ENCODE results near the gene SCAMP2. TPM values are rescaled to one million over a fixed set of nuclear protein-coding genes. Genes with fewer than 3 reads are reported as not detected.
"Not testable (repeated sequence)": the region's sequence is repeated elsewhere in the genome, so short reads cannot be mapped to it uniquely, and the experiment has no call there.

SCAMP2 gene
- total RNA-seq, 1 donor from 2014 or later: 15.7 TPM

DNA sequence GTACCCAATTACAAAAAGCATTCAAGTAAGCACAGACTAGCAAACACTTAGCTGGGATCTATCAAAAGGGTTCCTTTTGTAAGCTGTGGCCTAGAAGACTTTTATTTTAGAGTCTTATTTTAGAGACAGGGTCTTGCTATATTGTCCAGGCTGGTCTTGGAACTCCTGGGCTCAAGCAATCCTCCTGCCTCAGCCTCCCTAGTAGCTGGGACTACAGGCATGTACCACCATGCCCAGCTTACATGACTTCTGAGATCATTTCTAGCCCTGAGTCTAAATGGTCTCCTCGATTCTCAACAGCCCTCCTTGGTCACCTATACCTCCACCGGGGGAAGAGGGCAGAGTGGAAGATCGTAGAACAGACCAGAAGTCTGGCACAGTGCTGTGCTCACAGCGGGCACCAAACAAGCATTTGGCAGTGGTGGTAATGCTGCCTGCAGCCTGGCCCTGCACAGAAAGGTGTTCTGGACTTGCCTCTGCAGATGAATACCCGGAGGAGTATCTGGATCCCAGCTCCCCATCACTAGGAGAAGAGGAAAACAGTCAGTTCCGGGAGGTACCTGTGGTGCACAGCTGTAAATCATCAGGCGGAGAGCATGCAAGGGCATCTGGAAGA, 31.1 kb upstream of the SCAMP2 start:
- H3K4me3 ChIP-seq (ENCODE audit: low read length in 3 of 3): no peak overlapping the region

DNA sequence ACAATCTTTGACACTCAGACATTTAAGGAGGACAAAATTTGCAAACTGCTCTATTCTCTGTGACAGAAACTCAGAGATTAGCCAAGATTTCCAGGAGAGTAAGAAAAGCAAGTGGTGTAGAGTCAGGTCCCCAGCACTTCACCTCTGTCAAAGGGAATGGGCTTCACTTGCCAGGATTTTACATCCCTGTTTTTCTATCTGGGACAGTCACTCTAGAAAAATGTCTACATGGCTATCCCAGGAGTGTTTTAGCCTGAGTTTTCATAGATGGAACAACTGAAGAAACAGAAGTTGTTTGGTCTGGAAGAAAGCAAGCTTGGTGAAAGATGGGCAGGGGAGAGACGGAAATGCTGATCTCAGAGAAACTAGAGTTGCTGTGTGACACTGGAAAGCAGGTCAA, 30.5 kb upstream of the SCAMP2 start:
- no peaks in the 10 kb centered on the region for H3K27me3 ChIP-seq (ENCODE audit: control insufficient read depth in 3 of 3, insufficient read depth in 3 of 3, low read length in 3 of 3)
- H3K36me3 ChIP-seq (ENCODE audit: control insufficient read depth in 3 of 3, insufficient read depth in 3 of 3, low read length in 3 of 3): peaks cover 46 to 51% (median 48%) of the 10 kb centered on the region in 3 donors
- no peak overlapping the region for H3K9ac ChIP-seq (ENCODE audit: low read depth in 1 of 3, low read length in 3 of 3)
- H3K9me3 ChIP-seq (ENCODE audit: control insufficient read depth in 3 of 3, low read length in 3 of 3): no peaks in the 10 kb centered on the region
- no peak overlapping the region for H3K27ac ChIP-seq (ENCODE audit: low read depth, low read length)
- no peak overlapping the region for H3K4me3 ChIP-seq (ENCODE audit: low read length in 3 of 3)
- peaks cover 26 to 34% (median 26%) of the 10 kb centered on the region in 3 donors for H3K4me1 ChIP-seq (ENCODE audit: control insufficient read depth in 3 of 3, insufficient read depth in 3 of 3, low read length in 3 of 3)

More for the DNA sequence above, 31.1 kb upstream of the SCAMP2 start:
- peak overlapping the region in 1 of 3 donors; percentile 40 for H3K9ac ChIP-seq (ENCODE audit: low read depth in 1 of 3, low read length in 3 of 3)
- peaks cover 42 to 45% (median 43%) of the 10 kb centered on the region in 3 donors for H3K36me3 ChIP-seq (ENCODE audit: control insufficient read depth in 3 of 3, insufficient read depth in 3 of 3, low read length in 3 of 3)
- H3K9me3 ChIP-seq (ENCODE audit: control insufficient read depth in 3 of 3, low read length in 3 of 3): no peaks in the 10 kb centered on the region
- H3K4me1 ChIP-seq (ENCODE audit: control insufficient read depth in 3 of 3, insufficient read depth in 3 of 3, low read length in 3 of 3): peaks cover 26 to 34% (median 26%) of the 10 kb centered on the region in 3 donors
- no peaks in the 10 kb centered on the region for H3K27me3 ChIP-seq (ENCODE audit: control insufficient read depth in 3 of 3, insufficient read depth in 3 of 3, low read length in 3 of 3)
- H3K27ac ChIP-seq (ENCODE audit: low read depth, low read length): no peak overlapping the region

DNA sequence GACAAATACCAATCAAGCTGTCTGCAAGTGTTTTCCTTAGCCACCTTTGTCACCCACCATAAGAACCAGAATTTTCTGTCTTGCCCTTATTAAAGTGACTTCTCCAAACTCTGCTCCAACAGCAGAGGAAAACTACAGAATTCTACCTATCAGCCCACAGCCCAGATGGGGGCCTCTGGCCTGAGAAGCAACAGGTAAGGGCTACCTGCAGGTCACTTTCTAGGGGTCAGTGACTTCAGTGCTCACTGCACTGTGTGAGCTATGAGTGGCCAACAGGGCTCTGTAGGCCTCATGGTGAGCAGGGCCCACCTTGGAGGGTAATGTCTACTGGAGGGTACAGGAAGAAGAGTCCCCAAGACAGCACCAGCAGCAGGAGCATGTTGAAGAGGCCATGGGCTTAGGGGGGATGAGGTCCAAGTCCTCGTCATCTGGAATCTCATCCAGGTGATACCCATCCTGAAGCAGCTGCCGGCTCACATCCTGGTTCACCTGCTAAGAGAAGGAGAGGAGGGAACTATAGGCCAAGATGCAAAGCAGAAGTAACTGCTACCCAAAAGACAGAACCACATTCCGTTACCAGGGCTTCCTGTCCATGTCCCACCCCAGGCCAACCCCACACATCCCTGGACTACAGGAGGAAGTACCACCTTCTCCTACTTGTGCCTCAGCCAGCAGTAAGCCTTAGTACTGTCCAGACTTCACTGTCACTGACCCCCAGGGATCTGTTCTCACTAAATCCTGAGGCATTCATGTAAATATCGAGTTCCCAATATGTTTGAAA, 29.3 kb upstream of the SCAMP2 start:
- peak overlapping the region in 1 of 3 donors; percentile 8 for H3K9ac ChIP-seq (ENCODE audit: low read depth in 1 of 3, low read length in 3 of 3)
- peaks cover 52 to 59% (median 53%) of the 10 kb centered on the region in 3 donors for H3K36me3 ChIP-seq (ENCODE audit: control insufficient read depth in 3 of 3, insufficient read depth in 3 of 3, low read length in 3 of 3)

DNA sequence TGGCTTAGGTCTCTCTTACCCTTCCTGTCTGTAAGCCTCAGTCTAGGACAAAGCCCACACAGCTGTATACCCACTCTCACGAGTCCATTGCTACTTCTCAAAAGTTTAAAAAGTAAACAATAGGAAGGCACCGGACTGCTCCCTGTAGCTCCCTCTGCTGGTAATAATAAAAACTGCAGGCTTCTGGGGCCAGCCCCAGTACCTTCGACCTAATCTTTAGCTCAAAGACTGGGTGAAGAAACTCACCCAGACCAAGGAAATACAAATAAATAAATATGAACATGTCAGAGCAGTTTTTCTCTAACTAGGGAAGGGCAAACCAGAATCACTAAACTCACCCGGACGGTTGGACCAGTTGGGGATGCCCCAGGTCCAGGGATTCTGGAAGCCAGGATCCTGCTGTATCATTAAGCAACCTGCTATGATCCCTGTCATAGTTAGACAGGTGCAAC, 28.5 kb upstream of the SCAMP2 start:
- H3K27me3 ChIP-seq (ENCODE audit: control insufficient read depth in 3 of 3, insufficient read depth in 3 of 3, low read length in 3 of 3): no peaks in the 10 kb centered on the region
- peak overlapping the region in 1 of 3 donors; percentile 17 for H3K9ac ChIP-seq (ENCODE audit: low read depth in 1 of 3, low read length in 3 of 3)
- H3K27ac ChIP-seq (ENCODE audit: low read depth, low read length): no peak overlapping the region
- H3K4me1 ChIP-seq (ENCODE audit: control insufficient read depth in 3 of 3, insufficient read depth in 3 of 3, low read length in 3 of 3): peaks cover 19 to 25% (median 20%) of the 10 kb centered on the region in 3 donors
- H3K4me3 ChIP-seq (ENCODE audit: low read length in 3 of 3): no peak overlapping the region
- H3K36me3 ChIP-seq (ENCODE audit: control insufficient read depth in 3 of 3, insufficient read depth in 3 of 3, low read length in 3 of 3): peaks cover 60 to 68% (median 61%) of the 10 kb centered on the region in 3 donors
- H3K9me3 ChIP-seq (ENCODE audit: control insufficient read depth in 3 of 3, low read length in 3 of 3): no peaks in the 10 kb centered on the region

More for the DNA sequence above, 29.3 kb upstream of the SCAMP2 start:
- H3K4me1 ChIP-seq (ENCODE audit: control insufficient read depth in 3 of 3, insufficient read depth in 3 of 3, low read length in 3 of 3): peaks cover 24 to 32% (median 25%) of the 10 kb centered on the region in 3 donors
- H3K9me3 ChIP-seq (ENCODE audit: control insufficient read depth in 3 of 3, low read length in 3 of 3): no peaks in the 10 kb centered on the region
- no peak overlapping the region for H3K4me3 ChIP-seq (ENCODE audit: low read length in 3 of 3)
- H3K27me3 ChIP-seq (ENCODE audit: control insufficient read depth in 3 of 3, insufficient read depth in 3 of 3, low read length in 3 of 3): no peaks in the 10 kb centered on the region
- H3K27ac ChIP-seq (ENCODE audit: low read depth, low read length): no peak overlapping the region

DNA sequence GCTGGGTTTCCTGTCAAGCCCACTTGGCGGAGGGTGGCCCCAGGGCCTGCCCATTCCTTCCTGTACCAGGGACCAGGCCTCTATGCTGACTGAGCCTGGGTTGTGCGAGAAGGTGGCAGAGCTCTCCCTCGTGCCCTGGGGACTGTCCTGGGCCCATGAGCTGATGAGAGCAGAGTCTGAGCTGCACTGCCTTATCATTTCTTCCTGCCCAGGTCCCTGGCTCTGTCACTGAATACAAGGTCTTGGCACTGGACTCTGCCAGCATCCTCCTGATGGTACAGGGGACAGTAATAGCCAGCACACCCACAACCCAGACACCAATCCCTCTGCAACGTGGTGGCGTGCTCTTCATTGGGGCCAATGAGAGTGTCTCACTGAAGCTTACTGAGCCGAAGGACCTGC, 24.1 kb upstream of the SCAMP2 start:
- H3K4me1 ChIP-seq (ENCODE audit: control insufficient read depth in 3 of 3, insufficient read depth in 3 of 3, low read length in 3 of 3): peaks cover 8 to 13% (median 10%) of the 10 kb centered on the region in 3 donors
- H3K27me3 ChIP-seq (ENCODE audit: control insufficient read depth in 3 of 3, insufficient read depth in 3 of 3, low read length in 3 of 3): no peaks in the 10 kb centered on the region
- peaks cover 61 to 67% (median 63%) of the 10 kb centered on the region in 3 donors for H3K36me3 ChIP-seq (ENCODE audit: control insufficient read depth in 3 of 3, insufficient read depth in 3 of 3, low read length in 3 of 3)
- no peak overlapping the region for H3K27ac ChIP-seq (ENCODE audit: low read depth, low read length)
- H3K9me3 ChIP-seq (ENCODE audit: control insufficient read depth in 3 of 3, low read length in 3 of 3): no peaks in the 10 kb centered on the region
- no peak overlapping the region for H3K4me3 ChIP-seq (ENCODE audit: low read length in 3 of 3)
- no peak overlapping the region for H3K9ac ChIP-seq (ENCODE audit: low read depth in 1 of 3, low read length in 3 of 3)

DNA sequence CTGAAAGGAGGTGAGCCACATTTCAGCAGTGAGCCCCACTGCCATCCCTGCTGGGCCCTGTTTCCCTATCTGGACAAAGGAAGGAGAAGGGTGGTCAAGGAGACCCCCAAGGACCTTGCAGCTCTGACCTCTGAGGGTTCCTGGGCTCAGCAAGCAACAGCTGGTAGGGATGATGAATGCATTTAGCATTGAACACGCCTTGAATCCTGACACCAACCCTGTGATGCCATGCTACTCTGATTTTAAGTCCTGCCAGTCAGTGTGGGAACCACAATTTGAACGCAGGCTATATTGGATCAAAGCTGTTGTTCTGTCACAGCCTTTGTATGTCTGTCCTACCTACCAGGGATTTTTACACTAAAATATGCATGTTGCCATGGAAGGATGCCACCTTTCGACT, 23.2 kb upstream of the SCAMP2 start:
- Histone ChIP-seq H3K27me3 (ENCODE audit: control insufficient read depth in 3 of 3, insufficient read depth in 3 of 3, low read length in 3 of 3) (no peaks in the 10 kb centered on the region), H3K36me3 (ENCODE audit: control insufficient read depth in 3 of 3, insufficient read depth in 3 of 3, low read length in 3 of 3) (peaks cover 60 to 64% (median 61%) of the 10 kb centered on the region in 3 donors), H3K27ac (ENCODE audit: low read depth, low read length) (no peak overlapping the region), H3K4me3 (ENCODE audit: low read length in 3 of 3) (no peak overlapping the region), H3K4me1 (ENCODE audit: control insufficient read depth in 3 of 3, insufficient read depth in 3 of 3, low read length in 3 of 3) (peaks cover 9 to 21% (median 16%) of the 10 kb centered on the region in 3 donors), H3K9me3 (ENCODE audit: control insufficient read depth in 3 of 3, low read length in 3 of 3) (no peaks in the 10 kb centered on the region), H3K9ac (ENCODE audit: low read depth in 1 of 3, low read length in 3 of 3) (no peak overlapping the region)

DNA sequence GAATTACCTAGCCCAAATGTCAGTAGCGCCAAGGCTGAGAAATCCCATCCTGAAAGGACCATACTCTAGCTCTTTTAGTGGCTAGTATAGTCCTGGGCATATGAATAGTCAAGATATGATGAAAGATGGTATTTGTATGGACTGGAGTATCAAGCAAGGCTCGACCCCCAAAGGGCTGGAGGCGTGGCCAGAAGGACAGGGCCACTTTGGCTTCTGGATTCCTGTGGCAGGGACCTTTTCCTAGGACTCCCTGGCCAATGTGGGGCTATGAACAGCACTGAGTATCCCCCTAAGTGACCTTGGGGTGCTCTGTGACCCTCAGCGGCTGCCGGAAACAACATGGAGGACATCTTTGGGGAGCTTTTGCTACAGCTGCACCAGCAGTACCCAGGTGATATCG, 22.7 kb upstream of the SCAMP2 start:
- Histone ChIP-seq H3K36me3 (ENCODE audit: control insufficient read depth in 3 of 3, insufficient read depth in 3 of 3, low read length in 3 of 3) (peaks cover 58 to 62% (median 60%) of the 10 kb centered on the region in 3 donors), H3K4me3 (ENCODE audit: low read length in 3 of 3) (no peak overlapping the region), H3K9me3 (ENCODE audit: control insufficient read depth in 3 of 3, low read length in 3 of 3) (no peaks in the 10 kb centered on the region), H3K4me1 (ENCODE audit: control insufficient read depth in 3 of 3, insufficient read depth in 3 of 3, low read length in 3 of 3) (peaks cover 11 to 24% (median 19%) of the 10 kb centered on the region in 3 donors), H3K27me3 (ENCODE audit: control insufficient read depth in 3 of 3, insufficient read depth in 3 of 3, low read length in 3 of 3) (no peaks in the 10 kb centered on the region), H3K9ac (ENCODE audit: low read depth in 1 of 3, low read length in 3 of 3) (no peak overlapping the region), H3K27ac (ENCODE audit: low read depth, low read length) (no peak overlapping the region)

DNA sequence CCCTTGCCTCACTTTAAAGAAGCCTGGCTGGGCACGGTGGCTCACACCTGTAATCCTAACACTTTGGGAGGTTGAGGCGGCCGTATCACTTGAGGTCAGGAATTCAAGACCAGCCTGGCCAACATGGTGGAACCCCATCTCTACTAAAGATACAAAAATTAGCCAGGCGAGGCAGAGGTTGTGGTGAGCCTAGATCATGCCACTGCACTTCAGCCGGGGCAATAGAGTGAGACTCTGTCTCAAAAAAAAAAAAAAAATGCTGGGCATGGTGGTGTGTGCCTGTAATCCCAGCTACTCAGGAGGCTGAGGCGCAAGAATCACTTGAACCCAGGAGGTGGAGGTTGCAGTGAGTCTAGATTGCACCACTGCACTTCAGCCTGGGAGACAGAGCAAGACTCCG, 21.2 kb upstream of the SCAMP2 start:
- Histone ChIP-seq H3K4me1 (ENCODE audit: control insufficient read depth in 3 of 3, insufficient read depth in 3 of 3, low read length in 3 of 3) (peaks cover 20 to 35% (median 30%) of the 10 kb centered on the region in 3 donors), H3K36me3 (ENCODE audit: control insufficient read depth in 3 of 3, insufficient read depth in 3 of 3, low read length in 3 of 3) (peaks cover 47 to 52% (median 50%) of the 10 kb centered on the region in 3 donors)

DNA sequence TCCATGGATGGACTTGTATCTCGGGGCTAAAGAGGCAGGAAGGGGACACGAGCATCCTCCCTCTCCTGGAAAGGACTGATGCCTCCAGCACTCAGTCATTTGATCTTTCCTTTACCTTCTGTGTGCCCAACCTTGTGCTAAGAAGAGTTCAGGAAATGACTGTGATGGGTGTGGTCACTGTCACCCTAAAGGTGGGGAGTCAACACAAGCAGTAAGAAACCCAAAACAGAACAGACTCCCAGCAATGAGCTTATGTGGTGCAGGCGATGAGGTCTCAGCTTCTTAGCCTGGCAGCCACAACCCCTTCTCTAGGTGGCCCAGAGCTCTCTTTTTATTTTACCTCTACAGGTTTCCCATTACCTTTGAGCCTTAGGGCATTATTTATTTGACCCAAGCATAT, 20.5 kb upstream of the SCAMP2 start:
- Histone ChIP-seq H3K36me3 (ENCODE audit: control insufficient read depth in 3 of 3, insufficient read depth in 3 of 3, low read length in 3 of 3) (peaks cover 41 to 47% (median 45%) of the 10 kb centered on the region in 3 donors), H3K9me3 (ENCODE audit: control insufficient read depth in 3 of 3, low read length in 3 of 3) (no peaks in the 10 kb centered on the region), H3K4me3 (ENCODE audit: low read length in 3 of 3) (no peak overlapping the region), H3K4me1 (ENCODE audit: control insufficient read depth in 3 of 3, insufficient read depth in 3 of 3, low read length in 3 of 3) (peaks cover 27 to 43% (median 37%) of the 10 kb centered on the region in 3 donors), H3K27me3 (ENCODE audit: control insufficient read depth in 3 of 3, insufficient read depth in 3 of 3, low read length in 3 of 3) (no peaks in the 10 kb centered on the region), H3K27ac (ENCODE audit: low read depth, low read length) (no peak overlapping the region), H3K9ac (ENCODE audit: low read depth in 1 of 3, low read length in 3 of 3) (no peak overlapping the region)

More for the DNA sequence above, 21.2 kb upstream of the SCAMP2 start:
- not testable (repeated sequence) for H3K27me3 ChIP-seq (ENCODE audit: control insufficient read depth in 3 of 3, insufficient read depth in 3 of 3, low read length in 3 of 3); H3K9me3 ChIP-seq (ENCODE audit: control insufficient read depth in 3 of 3, low read length in 3 of 3); H3K27ac ChIP-seq (ENCODE audit: low read depth, low read length); H3K4me3 ChIP-seq (ENCODE audit: low read length in 3 of 3); H3K9ac ChIP-seq (ENCODE audit: low read depth in 1 of 3, low read length in 3 of 3)

DNA sequence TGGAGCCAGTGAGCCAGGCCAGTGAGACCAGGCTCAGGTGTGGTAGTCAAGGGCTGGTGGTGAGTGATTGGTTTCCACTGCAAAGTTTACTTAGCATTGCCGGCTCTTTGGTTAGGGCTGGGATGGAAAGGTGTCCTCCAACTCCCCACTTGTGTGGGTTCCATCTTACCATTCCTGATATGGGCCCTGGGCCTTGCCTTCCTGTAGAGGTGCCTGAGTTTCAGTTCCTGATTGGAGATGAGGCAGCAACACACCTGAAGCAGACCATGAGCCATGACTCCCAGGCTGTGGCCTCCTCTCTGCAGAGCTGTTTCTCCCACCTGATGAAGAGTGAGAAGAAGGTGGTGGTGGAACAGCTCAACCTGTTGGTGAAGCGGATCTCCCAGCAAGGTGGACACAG, 19.8 kb upstream of the SCAMP2 start:
- peaks cover 27 to 44% (median 37%) of the 10 kb centered on the region in 3 donors for H3K4me1 ChIP-seq (ENCODE audit: control insufficient read depth in 3 of 3, insufficient read depth in 3 of 3, low read length in 3 of 3)
- peaks cover 41 to 43% (median 43%) of the 10 kb centered on the region in 3 donors for H3K36me3 ChIP-seq (ENCODE audit: control insufficient read depth in 3 of 3, insufficient read depth in 3 of 3, low read length in 3 of 3)
- no peak overlapping the region for H3K4me3 ChIP-seq (ENCODE audit: low read length in 3 of 3)
- no peak overlapping the region for H3K27ac ChIP-seq (ENCODE audit: low read depth, low read length)
- H3K9ac ChIP-seq (ENCODE audit: low read depth in 1 of 3, low read length in 3 of 3): no peak overlapping the region
- H3K27me3 ChIP-seq (ENCODE audit: control insufficient read depth in 3 of 3, insufficient read depth in 3 of 3, low read length in 3 of 3): no peaks in the 10 kb centered on the region
- no peaks in the 10 kb centered on the region for H3K9me3 ChIP-seq (ENCODE audit: control insufficient read depth in 3 of 3, low read length in 3 of 3)

Measured in skeletal muscle tissue (tissue), 4 donors.